Stimulated activated CD4-positive, alpha-beta T cell treated with anti-CD3 and anti-CD28 coated beads, TNF-alpha, amount 100 ng/mL, for 4 hours (primary cell): Measurements from ENCODE around the gene ALKBH3.

ENCODE experiments used
- DNase-seq, 3 experiments: peaks; one replicate each; pipeline ENCODE4 v3.0.0-alpha.2; 2020; ENCODE audit warnings: low read depth in 3 of 3

ALKBH3 gene

DNA sequence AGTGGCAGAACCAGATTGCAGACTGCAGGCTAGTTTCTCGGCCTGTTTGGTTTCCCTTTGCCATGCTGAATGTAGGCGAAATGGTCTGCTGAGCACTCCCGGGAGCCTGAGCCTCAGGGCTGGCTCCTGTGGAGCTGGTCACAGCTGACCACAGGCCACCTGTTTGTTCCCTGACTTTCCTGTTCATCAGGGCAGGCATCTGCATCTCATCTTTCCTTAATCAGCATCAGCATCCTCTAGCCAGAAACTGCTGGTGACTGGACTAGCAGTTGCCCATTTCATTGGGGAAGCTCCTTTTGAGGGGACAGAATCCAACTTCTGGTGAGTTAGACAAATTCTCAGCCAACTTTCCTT is 41.6 kb downstream of the ALKBH3 start:
- DNase-seq = no peak

DNA sequence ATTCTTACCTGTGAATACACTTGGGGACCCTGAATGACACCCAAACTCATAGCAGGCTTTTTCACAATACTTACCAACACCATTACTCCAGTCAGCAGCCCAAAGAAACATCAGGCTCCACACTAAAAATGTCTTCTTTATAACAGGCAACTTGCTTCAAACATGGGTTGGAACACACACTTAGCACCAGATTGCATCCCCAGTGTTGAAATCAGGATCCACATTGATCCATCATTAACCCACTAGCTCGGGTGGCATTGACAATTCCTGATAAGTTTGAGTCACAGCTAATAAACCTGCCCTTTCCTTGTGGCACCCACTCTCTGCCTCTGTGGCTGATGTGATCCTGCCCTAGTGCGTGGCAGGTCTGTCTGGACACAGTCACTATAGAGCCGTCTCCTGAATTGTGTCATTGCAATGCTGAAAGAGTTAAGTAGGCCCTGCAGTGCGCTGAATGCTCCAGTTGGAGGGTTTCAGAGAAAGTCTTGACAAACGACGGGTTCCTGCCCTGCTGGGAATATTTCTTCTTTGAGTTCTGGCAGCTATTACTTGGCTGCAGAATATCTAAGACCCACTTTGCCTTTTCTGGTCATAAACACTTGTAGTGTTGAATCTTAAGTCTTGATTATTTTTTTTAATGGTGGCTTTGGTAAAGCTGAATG is 42.2 kb downstream of the ALKBH3 start:
- DNase-seq = no peak

DNA sequence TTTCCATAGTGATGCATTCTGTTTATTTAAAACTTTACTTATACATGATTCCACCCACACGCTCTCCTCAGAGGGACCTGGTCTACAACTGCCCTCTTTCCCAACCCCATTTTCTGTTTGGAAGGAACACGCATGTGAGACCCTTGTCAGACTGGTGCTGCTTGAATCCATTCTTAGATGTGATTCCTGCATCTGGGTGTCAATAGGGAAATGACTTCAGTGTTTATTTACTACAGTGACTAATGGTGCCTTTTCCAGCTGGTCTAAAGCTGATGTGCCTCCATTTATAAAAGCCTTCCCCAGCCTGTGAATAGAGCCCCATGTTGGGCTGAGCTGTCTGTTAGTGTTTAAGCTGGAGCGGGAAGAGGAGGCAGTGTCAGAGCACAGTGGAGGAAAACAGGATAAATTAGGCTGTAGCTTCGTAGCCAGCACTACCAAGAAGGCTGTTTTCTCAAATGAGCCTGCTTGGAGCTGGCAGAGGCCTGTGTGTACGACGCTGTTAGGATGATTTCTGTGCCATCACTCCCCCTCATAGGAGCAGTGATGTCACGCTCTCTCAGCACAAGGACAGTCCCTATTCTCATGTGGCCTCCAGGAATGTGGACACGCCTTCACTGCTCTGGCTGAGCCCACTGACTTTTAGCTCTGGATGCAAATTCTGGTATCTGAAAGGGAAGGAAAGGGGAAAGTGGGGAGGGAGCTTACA is 42.9 kb downstream of the ALKBH3 start:
- no peak for DNase-seq

DNA sequence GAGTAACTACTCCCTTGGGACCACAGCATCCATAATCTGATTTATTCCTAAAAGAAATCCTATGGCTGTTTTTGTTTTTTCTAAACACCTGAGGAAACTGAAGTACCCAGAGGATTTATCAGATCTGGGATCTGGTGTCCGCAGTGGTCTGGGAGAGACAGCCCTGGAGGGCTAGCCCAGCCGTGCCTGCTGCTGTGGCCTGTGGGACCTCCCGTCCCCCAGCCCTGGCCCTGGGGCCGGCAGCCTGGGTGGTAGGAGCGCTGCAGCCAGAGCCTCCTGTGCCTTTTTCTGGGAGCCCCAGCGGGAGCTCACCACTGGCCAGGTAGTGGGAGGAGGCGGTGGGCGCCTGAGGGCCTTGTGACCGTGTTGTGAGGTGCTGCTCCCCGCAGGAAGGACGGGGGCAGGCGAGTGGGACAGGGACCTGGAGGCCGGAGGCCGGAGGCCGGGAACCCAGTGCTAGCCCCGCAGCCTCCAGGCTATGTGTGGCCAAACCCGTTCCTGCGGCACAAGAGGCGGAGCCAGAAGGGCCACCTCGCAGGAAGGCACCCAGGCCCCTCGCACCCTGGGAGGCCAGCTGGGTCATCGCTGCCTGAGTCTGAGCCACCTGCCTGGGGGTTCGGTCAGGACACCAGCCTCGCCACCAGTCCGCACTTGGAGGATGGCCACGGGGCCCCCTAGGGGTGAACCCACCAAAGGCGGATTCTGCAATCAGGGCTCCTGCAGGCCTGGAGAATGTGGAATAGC is 43.7 kb downstream of the ALKBH3 start:
- no peak for DNase-seq

DNA sequence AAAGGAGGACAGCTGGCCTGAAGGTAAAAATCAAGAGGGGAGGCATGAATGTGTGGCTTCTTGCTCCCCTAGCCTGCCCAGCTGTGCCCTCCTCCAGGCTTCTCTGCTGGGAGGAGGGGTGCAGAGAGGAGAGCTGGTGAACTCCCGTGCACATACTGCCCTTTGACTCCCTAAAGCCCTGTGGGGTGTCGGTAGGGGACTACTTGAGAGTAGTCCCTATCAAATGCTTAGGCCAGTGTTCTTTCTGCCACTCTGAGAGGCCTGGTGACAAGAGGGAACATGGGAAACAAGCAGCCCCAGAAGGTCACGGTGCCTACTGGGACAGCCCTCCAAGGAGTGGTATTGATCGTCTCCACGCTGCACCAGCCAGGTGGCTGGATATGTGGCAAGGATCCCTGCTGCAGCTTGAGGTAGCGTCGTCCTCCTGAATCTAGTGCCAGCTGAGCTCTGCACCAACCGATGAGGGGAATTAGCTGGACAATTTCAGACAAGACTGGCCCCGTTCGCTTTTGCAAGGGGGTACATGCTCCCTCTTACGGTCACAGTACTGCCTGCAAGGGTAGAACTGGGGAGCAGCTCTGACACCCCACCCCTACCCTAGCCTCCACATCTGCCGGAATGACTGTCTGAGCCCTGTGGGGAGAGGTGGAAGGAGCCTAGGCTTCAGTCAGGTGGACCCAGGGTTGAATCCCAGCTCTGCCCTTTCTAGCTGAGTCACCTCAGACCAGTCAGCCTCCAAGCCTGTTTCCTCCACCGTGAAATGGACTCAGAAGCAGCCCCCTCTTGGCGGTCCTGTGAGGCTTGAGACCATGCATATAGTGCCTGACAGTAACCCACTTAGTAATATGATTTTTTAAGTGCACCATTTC is 44.7 kb downstream of the ALKBH3 start:
- DNase-seq = no peak

DNA sequence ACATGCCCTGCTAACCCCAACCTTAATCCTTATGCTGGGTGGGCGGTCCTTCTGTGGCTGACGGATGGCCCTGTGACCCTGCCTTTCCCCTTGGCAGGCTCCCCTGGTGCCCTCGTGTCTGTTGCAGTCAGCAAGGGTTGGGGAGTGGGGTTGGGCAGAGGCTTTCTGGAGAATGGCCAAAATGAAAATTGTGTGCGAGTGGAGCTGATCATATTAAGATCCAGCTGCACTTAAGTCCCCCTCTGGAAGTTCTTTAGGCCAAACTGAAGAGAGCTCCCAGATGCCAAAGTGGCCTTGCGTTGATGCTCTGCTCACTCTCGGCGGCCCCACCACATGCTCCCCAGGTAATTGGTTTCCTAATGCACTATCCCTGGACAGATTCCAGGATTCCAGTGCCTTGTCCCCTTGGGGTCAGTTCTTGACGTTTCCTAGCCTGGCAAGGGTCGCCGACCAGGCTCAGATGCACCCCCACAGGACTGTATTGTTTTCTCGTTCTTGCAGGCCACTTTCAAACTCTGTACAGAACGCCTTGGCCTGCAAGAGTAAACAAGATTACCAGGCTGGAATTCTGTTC is 45.4 kb downstream of the ALKBH3 start:
- no peak for DNase-seq

DNA sequence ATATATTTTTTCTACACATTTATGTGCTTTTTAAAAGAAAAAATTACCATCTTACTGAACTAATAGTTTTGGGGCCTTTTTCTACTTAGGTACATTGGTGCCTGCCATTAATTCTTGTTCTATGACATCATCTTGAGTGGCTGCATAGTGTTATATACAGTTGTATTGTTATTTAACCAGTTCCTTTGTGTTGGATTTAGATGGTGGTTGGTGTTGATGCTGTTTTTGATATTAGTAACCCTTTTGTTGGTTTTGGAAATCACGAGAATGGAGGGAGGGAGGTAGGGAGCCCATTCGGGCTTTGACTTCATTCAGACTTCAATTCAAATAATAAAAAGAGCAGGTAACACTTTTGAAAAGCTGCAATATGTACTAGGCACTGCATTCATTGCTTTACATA is 46.4 kb downstream of the ALKBH3 start:
- no peak for DNase-seq

DNA sequence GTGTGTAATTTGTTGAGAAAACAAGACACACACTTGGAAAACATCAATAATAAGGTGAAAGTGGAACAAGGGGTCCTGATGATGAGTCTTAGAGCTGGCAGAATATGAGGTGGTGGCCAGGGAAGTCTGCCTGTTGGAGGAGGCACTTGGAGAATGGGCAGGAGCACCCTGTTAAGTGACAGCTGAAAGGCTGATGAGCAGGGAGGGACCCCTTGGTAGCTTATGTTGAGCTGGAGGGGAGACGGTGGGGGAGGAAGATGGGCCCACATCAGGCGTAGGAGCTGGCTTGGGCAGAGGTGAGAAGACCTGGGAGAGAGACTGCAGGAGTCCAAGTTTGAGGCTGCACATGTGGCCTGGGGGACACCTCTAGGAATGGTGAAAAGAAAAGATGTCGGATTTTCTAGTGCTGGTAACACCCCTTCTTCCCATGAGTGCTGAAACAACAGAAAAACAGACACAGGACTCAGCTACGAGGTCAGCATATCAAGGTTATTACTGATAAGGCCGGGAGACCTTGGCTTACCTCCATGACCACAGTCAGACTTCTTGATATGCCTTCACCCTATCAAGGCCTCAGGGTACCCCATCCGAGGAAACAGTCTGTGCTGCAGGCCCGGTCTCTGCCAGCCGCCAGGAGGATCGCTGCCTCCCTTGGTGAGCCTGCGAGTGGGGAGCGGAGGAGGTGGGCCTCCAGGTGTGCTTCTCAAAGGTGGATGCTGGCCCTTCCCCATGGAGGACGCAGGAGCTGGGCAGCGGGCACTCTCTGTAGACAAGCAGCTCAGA is 47.5 kb downstream of the ALKBH3 start:
- DNase-seq = no peak

DNA sequence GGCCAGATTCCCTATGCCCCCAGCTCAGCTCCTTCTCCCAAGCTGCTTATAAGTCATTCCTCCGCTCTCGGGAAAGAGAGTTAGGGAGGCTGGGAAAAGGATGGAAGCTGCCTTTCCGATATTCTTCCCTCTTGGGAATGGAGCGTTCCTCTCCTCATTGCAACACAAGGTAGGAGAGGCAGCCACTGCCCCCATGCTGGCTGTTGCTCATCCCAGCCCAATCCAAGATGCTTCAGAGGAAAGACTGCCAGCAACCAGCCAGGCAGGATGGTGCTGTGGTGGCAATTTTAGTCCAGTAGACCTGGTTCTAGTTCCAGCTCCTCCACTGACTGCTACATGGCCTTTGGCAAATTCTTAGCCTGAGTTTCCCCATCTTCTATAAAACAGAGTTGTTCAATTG is 48.1 kb downstream of the ALKBH3 start:
- DNase-seq = no peak

DNA sequence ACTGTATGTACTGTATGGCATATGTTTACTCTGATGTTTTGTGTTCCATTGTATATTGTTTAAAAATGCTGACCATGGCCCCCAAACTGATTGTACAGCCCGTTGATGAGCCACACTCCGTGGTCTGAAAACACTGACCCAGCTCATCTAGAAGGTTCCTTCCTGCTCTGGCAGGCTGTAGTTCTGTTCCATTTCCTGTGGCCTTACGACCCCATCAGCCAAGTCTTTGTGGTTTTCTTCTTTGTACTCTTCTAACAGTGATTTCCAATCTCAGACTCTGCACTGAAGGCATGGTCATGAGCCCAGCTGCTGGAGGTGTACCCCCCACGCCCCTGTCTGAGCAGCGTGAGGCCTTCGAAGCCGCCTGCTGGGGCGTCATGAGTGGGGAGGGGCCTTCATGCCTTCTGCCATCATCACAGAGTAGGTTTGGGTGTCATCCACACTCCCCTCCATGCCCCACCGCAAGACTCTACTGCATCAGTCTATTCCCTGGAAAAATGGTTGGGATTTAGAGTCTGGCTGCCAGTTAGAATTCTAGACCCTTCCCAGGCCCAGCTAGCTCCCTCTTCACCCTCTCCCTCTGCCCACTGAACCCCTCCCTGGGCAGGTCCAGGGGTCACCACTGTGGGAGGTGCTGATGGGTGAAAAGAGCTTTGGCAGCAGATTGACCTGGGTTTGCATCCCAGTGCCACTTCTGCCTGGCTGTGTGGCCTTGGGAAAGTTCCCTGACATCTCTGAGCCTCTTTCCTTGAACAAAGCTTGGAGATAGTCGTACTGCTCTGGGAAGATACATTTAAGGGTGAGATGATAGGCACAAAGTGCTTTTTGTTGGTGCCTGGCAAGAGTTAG is 50.5 kb downstream of the ALKBH3 start:
- no peak for DNase-seq

DNA sequence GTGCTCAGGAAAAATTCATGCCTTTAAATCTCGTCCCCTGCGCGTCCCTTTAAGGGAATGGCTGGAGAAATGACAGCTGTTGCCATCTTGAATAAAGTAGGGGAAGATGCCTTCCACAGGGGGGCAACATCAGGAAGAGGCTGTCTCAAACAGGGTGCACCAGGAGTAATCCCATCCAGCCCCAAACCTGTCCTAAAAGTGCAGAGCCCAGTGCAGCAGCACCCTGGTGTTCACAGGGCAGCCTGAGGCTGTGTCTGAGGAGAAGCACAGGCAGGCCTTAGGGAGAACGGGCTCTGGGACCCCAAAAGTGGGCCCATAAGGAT is 51.0 kb downstream of the ALKBH3 start:
- no peak for DNase-seq

DNA sequence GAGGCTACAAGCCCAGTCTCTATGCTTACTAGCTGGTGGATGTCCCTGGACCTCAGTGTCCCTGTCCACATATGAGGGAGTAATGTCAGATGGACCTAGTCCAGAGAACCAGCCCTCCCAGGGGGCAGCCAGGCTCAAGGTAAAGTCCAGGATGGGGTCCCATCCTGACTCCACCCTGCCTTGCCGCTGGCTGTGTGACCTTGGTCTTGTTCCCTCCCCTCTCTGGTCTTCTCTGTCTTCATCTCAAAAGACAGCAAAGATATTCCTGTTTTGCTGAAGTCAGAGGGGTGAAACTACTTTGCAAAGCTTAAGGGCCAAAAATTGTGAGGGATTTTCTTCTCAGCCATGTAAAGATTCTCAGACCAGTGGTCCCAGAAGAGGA is 52.6 kb downstream of the ALKBH3 start:
- no peak for DNase-seq

DNA sequence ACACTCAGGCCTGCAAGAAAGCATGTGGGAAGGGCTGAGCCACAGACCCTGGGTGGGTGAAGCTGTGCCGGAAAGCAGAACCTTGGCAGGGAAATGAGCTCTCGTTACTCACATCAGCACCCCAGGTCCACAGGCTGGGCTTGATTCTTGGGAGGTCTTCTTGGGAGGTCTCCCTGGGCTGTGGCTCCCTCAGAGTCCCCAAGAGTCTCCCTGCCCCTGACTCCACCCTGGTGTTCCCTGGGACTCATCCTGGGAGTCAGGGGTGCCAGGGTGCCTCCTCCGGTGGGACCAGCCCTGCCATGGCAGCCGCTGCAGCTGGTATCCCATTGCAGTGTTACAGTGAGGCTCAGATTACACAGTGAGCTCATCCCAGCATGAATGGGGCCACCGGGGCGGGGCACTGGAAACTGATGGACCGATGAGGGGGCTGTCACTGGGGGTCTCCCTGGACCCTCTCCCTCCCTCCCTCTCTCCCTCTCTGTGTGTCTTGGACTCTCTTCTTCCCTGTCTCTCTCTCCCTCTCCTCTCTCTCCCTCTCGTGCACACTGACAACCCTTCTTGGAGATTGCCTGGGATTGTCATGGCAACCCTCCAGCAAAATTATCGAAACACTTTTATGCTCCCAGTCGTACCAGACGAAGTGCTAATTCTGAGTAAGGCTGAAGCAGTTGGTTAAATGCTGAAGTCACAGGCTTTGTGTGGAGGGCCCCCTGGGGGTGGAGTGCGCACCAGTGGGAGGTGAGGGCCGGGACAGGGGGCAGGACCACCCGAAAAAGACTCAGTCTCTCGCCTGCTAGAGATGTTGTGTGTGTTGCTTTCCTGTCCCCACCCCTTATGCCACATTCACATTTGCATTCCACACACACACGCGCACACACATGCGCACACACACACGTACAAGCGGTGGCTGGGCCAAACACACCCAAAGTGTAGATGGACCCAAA is 53.2 kb downstream of the ALKBH3 start:
- DNase-seq = no peak

DNA sequence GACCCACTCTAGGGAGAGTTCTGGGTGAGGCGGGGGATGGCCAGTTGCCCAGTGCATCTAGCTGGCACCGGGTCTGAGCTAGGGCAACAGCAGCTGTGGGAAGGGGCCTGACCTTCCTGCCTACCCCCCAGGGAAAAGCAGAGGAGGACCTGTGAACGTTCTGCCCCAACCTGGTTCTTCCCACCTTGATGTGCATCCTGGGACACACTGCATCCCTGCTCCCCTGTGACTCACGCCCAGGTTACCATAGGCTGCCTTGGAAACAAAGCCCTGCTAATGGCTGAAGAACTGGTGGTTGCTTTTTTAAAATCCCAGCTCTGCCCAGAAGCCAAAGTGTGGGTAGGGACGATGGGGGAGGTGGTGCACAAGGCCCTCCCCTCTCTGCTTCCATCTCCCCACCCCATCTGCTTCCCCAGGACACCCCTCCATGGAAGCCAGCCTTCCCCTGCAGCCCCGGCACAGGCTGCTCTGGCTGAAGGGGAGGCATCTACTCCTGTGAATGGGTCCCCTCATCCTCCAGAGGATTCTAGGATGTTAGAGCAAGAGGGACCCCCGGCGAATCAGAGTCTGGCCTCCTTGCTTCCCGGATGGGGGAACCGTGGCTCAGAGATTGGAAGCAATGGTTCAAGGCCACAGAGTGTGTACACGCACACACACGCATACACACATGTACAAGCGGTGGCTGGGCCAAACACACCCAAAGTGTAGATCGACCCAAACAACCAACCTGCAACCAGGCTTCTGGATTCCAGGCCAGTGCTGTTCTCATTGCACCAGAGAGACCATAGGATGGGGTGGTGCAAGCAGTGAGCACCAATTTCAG is 54.2 kb downstream of the ALKBH3 start:
- no peak for DNase-seq

DNA sequence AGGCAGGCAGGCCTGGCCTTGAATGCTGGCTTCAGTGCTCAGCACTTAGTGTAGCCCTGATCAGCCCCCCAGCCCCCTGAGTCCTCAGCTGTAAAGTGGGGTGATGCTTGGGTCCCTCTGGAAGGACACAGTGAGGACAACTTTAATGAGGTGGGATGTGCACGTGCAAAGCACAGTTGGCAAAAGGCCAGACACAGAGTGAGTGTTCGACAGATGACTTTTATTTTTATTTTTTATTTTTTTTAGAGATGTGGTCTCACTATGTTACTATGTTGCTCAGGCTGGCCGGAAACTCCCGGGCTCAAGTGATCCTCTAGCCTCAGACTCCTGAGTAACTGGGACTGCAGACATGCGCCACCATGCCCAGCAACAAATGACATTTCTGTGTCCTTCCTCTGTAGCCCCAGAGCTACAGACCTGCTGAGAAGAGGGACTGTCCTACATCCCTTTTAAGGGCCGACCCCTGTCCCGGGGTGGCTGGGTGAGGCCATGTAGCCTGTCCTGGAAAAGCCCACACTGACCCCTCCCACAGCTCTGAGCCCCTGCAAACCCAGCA is 54.9 kb downstream of the ALKBH3 start:
- no peak for DNase-seq

DNA sequence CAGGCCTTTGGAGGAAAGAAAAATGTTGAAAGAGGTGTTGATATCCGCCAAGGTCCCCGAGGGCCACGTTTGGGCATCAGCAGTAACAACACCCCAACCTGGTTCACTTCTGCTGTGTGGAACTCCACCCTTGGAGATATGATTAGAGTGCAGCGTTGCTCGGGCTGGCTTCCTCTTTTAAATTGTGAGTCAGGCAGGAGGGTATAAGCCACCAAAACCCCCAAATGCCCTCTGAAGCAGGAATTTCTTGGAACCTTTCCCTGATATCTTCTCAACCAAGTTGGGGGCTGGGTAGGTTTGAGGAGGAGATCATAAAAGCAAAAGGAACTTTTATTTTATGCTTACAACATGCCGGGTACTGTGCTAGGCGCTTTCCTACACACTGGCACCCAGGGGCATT is 55.4 kb downstream of the ALKBH3 start:
- no peak for DNase-seq

DNA sequence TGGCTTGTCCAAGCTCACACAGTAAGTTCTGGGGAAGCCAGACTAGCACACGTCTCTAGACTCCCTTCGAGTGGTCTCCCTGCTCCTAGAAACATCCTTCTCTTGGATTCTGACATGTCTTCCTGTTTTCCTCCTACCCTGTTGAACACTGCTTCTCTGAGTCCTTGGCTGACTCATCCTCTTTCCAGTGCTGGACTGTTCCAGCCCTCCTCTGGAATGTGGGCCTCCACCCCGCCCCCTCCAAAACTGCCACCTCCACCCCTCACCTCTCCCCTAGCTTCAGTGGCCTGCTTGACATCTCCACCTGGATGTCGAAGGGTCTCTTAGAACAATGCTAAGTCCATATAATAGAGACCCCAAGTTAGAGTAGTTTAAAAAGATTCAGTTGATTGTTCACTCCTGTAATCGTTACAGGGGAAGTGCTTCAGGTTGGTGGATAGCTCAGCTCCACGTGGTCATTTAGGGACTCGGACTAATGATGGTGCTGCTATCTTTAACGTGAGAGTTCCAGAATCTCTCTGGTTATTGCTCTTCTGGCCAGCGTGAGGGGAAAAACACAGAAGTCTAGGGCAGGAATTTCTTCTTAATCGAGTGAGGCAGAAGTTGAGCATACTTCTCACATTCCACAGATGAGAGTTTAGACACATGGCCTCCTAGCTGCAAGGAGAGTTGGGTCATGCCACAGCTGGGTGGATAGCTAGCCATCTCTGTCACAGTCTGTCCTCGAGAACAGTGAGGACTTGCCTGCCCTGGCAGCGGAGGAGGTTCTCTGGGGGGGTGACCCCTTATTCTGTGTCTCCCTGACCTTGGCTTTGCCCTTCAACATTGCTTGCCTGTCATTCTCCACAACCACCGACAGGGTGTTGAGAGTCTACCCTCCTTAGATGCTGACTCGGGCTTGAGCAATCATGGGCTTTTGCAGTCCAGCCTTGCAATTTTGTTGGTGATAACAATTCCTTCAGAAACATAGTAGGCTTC is 57.1 kb downstream of the ALKBH3 start:
- DNase-seq = no peak
